Left ventricle myocardium inferior (tissue), 1 donor: ENCODE data around the gene SALL1. TPM values are rescaled to one million over a fixed set of nuclear protein-coding genes. Genes with fewer than 3 reads are reported as not detected.

Experiments used
- DNase-seq: peaks from one replicate; pipeline ENCODE4 v3.0.0-alpha.2; 2020
- H3K27ac ChIP-seq: fragments of 200-600 bp; replicated peaks from 2 replicates; pipeline ENCODE4 v1.8.0; 2021
- H3K27me3 ChIP-seq: fragments of 200-600 bp; 2 replicates; pipeline ENCODE4 v1.8.0; 2021; ENCODE audit warnings: low read depth
- H3K36me3 ChIP-seq: fragments of 200-600 bp; 2 replicates; pipeline ENCODE4 v1.8.0; 2021
- H3K4me1 ChIP-seq: fragments of 200-600 bp; 2 replicates; pipeline ENCODE4 v1.8.0; 2021
- H3K4me3 ChIP-seq: fragments of 200-600 bp; 2 replicates; pipeline ENCODE4 v1.8.0; 2021; ENCODE audit warnings: mild to moderate bottlenecking, moderate library complexity
- H3K9me3 ChIP-seq: fragments of 200-600 bp; replicated peaks from 2 replicates; pipeline ENCODE4 v1.8.0; 2021
- CTCF ChIP-seq: fragments of 200-600 bp; IDR thresholded peaks from 2 replicates; pipeline ENCODE4 v1.8.0; 2021; ENCODE audit warnings: antibody characterized with exemption, mild to moderate bottlenecking, borderline replicate concordance
- intact Hi-C: fragments of 100-400 bp; cut with micrococcal nuclease; formaldehyde crosslinking; loops from one replicate; pipeline ENCODE4 v1.11.0; 2022
- total RNA-seq: library from RNA; stranded (reverse); fragmentation: NEBNext Ultra II Directional; extraction: Animal tissue kit (Norgen Biotek cat#: 25700); gene quantifications from one replicate; pipeline ENCODE4 v1.2.1, GENCODE V29; 2021
- donor health status: DM: no; HTN: yes; CAD: no; lungs with severe emphysema.

Gene SALL1
- total RNA-seq, 1 donor from 2014 or later: 1.3 TPM

GRCh38 chr16:51144203-51144602 lies 6.9 kb downstream of the SALL1 start:
- no peaks in the 10 kb centered on the region for H3K9me3 ChIP-seq
- TF ChIP-seq CTCF: no peak
- H3K27ac ChIP-seq: no peak overlapping the region
- H3K36me3 ChIP-seq: no peaks in the 10 kb centered on the region
- intact Hi-C loops: no loop called here
- H3K4me1 ChIP-seq: no peaks in the 10 kb centered on the region
- no peak overlapping the region for H3K4me3 ChIP-seq
- no peak for DNase-seq
- H3K27me3 ChIP-seq: peaks cover 98% of the 10 kb centered on the region

GRCh38 chr16:51143196-51143977 lies 7.7 kb downstream of the SALL1 start:
- TF ChIP-seq CTCF: no peak
- Histone ChIP-seq H3K36me3 (no peaks in the 10 kb centered on the region), H3K4me1 (no peaks in the 10 kb centered on the region), H3K4me3 (no peak overlapping the region), H3K9me3 (no peaks in the 10 kb centered on the region), H3K27me3 (peaks cover 93% of the 10 kb centered on the region), H3K27ac (no peak overlapping the region)
- intact Hi-C loops: no loop called here
- no peak for DNase-seq

DNA sequence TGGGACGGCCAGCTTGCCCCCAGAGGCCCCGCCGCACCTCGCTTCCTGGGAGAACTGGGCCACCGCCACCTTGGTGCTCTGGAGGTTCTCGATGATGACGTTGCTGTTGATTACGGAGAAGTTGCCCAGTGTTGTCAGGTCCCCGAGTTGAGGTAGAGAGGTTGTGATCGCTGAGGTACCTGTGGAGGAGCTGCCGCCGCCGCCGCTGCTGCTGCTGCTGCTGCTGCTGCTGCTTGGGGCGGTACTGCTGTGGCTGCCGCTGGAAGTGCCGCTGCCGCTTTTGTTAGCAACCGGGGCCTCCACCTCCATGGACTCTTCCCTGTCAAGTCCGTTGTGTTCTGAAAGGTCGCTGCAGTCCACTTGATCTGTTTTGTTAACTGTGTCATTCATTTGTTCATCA lies 9.5 kb downstream of the SALL1 start:
- no peaks in the 10 kb centered on the region for H3K9me3 ChIP-seq
- H3K27me3 ChIP-seq: peaks cover 94% of the 10 kb centered on the region
- DNase-seq: no peak
- TF ChIP-seq CTCF: no peak
- no peak overlapping the region for H3K4me3 ChIP-seq
- no peaks in the 10 kb centered on the region for H3K4me1 ChIP-seq
- intact Hi-C loops: no loop called here
- no peak overlapping the region for H3K27ac ChIP-seq
- H3K36me3 ChIP-seq: no peaks in the 10 kb centered on the region

DNA sequence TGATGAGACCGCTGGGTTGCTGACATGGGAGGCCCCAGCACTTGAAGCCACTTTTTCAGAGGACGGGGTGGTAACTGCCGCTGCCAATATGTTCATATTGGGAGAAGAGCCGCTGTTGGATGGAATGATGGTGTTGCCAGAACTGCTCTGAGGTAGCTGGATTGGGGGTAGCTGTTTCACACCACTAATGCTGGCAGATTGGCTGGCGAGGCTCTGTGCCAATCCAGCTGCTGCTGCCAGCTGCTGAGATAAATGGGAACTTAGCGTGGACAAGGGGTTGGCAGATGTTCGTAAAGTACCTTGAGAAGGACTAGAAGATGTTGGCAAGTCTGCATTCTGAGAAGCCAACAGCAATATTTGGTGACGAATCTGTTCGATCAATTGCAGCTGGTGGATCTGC lies 10.0 kb downstream of the SALL1 start:
- Histone ChIP-seq H3K4me3 (no peak overlapping the region), H3K27ac (no peak overlapping the region), H3K27me3 (peaks cover 94% of the 10 kb centered on the region), H3K4me1 (no peaks in the 10 kb centered on the region), H3K36me3 (no peaks in the 10 kb centered on the region), H3K9me3 (no peaks in the 10 kb centered on the region)
- TF ChIP-seq CTCF: no peak
- intact Hi-C loops: no loop called here
- DNase-seq: no peak

DNA sequence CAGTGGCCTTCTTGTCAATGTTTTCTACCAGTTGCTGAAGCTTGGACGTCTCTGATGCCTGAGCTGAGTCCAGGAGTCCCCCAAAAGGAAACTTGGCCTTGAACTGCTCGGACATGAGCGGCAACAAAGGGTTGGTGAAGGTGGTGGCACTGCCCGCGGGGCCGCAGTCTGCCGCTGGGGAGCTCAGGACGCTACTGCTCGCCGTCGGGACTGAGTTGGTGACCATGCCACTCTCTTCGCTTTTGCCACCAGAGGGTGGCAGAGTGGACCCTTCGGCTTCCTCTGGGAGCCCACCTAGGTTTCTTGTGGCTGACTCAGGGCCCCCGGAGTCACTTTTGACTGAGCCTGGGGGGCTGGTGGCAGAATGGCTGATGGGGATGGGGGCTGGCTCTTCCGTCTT lies 11.0 kb downstream of the SALL1 start:
- no peak for DNase-seq
- intact Hi-C loops: no loop called here

More for the DNA sequence above, 11.0 kb downstream of the SALL1 start:
- Histone ChIP-seq H3K9me3 (no peaks in the 10 kb centered on the region), H3K36me3 (no peaks in the 10 kb centered on the region), H3K4me1 (no peaks in the 10 kb centered on the region), H3K4me3 (no peak overlapping the region), H3K27ac (no peak overlapping the region), H3K27me3 (peaks cover 94% of the 10 kb centered on the region)
- no peak for TF ChIP-seq CTCF
